Neural cell (in vitro differentiated cells): ENCODE data around the gene MAGOHB. TPM values are rescaled to one million over a fixed set of nuclear protein-coding genes. Genes with fewer than 3 reads are reported as not detected.

Source experiments
- polyA plus RNA-seq: library from polyadenylated mRNA; depleted of rRNA; stranded (reverse); fragments of >200 nt; gene quantifications from 2 replicates; pipeline ENCODE4 v1.2.3, GENCODE V29; 2014

The MAGOHB gene
- polyA plus RNA-seq, 1 donor from 2014 or later, result 43.3 TPM

Other genes starting within 250 kb of the MAGOHB start
- 14.9 and 20.9 TPM in 2 replicates for gene KLRK1, start 223.6 kb downstream of the MAGOHB start, polyA plus RNA-seq
- gene KLRC4, start 203.9 kb downstream of the MAGOHB start, polyA plus RNA-seq, result 6.5 and 8.2 TPM in 2 replicates
- 3.4 and 3.7 TPM in 2 replicates for gene KLRC3, start 193.0 kb downstream of the MAGOHB start, polyA plus RNA-seq
- 3.7 and 6.6 TPM in 2 replicates for gene KLRC2, start 177.6 kb downstream of the MAGOHB start, polyA plus RNA-seq
- not detected in 2 replicates for gene KLRC1, start 160.2 kb downstream of the MAGOHB start, polyA plus RNA-seq
- gene EIF2S3B, start 107.7 kb downstream of the MAGOHB start, polyA plus RNA-seq, result 2.1 and 3.6 TPM in 2 replicates
- gene STYK1, start 60.4 kb upstream of the MAGOHB start, polyA plus RNA-seq, result 0.24 and 0.26 TPM in 2 replicates
- gene YBX3, start 109.7 kb upstream of the MAGOHB start, polyA plus RNA-seq, result 3.4 and 7.3 TPM in 2 replicates
- gene TAS2R7, start 189.0 kb upstream of the MAGOHB start, polyA plus RNA-seq, result 0.58 TPM in 1 of 2 replicates, not detected in the other
- 0.59 and 1.6 TPM in 2 replicates for gene TAS2R8, start 193.7 kb upstream of the MAGOHB start, polyA plus RNA-seq
- 0.32 and 1.6 TPM in 2 replicates for gene TAS2R9, start 196.6 kb upstream of the MAGOHB start, polyA plus RNA-seq
- 3.9 and 8.3 TPM in 2 replicates for gene TAS2R10, start 212.7 kb upstream of the MAGOHB start, polyA plus RNA-seq
- 4.8 and 5.0 TPM in 2 replicates for gene PRR4, start 235.9 kb upstream of the MAGOHB start, polyA plus RNA-seq